Natural killer cell treated with Interleukin-12 subunit alpha and Interleukin-12 subunit beta and Interleukin-15 and Interleukin-18, amount 100 ng/mL, for 72 hours (primary cell): ENCODE measurements around the gene GFPT1. TPM values are rescaled to one million over a fixed set of nuclear protein-coding genes. Genes with fewer than 3 reads are reported as not detected.

Experiments
- ATAC-seq, 2 donors: fragments of 150-1000 bp; cut with Tn5 transposase in 1 of 2; sonication (Bioruptor Pico), chemical (Tn5 transposase) in 1 of 2; 2 replicates each; pipeline ENCODE4 v1.10.0; 2021
- DNase-seq: peaks from one replicate; pipeline ENCODE4 v3.0.0; 2022; ENCODE audit warnings: low spot score
- H3K27ac Mint-ChIP-seq, 2 donors: 1 replicate in 1 of 2; 2 replicates in 1 of 2; pipeline ENCODE4 v1.8.0; 2022; ENCODE audit warnings: mixed read lengths in 2 of 2, mild to moderate bottlenecking in 1 of 2, moderate library complexity in 1 of 2
- H3K27me3 Mint-ChIP-seq, 2 donors: 1 replicate in 1 of 2; 2 replicates in 1 of 2; pipeline ENCODE4 v1.8.0; 2022; ENCODE audit warnings: mixed read lengths in 2 of 2
- H3K36me3 Mint-ChIP-seq: one replicate; pipeline ENCODE4 v1.8.0; 2022; ENCODE audit warnings: mixed read lengths
- H3K4me1 Mint-ChIP-seq, 2 donors: 1 replicate in 1 of 2; 2 replicates in 1 of 2; pipeline ENCODE4 v1.8.0; 2022; ENCODE audit warnings: low read depth in 2 of 2, mixed read lengths in 2 of 2, mild to moderate bottlenecking in 1 of 2
- H3K4me3 Mint-ChIP-seq: one replicate; pipeline ENCODE4 v1.8.0; 2022; ENCODE audit warnings: mixed read lengths
- H3K9me3 Mint-ChIP-seq: 2 replicates; pipeline ENCODE4 v1.8.0; 2022; ENCODE audit warnings: mixed read lengths
- total RNA-seq, 2 donors: library from RNA; stranded (reverse); gene quantifications; one replicate each; pipeline ENCODE4 v1.2.3, GENCODE V29; 2022

GFPT1 gene
- total RNA-seq, 2 donors from 2014 or later: 46.7 to 50.5 TPM

DNA sequence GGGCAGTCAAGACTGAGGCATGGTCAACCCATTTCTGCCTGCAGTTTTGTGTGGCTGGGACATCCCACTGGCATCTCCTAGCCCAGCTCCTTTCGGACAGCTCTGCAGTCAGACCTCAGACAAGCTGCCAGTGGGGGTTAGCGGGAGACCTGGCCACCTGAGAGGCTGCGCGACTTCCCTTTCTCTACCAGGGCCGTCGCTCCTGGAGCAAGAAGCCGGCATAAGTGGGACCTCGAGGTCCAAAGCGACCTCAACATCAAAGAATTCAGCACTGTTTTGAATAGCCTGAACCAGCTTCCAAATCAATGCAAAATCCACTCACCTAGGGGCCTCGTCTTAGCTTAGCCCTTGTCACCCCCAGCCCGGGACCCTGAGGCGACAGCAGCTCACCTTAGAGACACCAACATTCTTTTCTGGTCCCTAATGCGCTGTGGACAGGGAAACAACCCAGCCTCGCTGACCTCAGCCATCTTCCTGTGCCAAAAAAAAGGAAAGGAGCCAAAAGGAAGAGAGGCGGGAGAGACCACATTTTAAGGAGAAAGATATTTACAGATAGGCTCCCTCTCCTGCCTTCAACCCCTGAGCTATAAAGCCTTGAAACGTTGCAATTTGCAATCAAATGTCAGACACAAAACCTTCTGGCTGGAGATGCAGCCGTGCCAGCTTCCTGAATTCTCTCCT lies 81.2 kb downstream of the GFPT1 start:
- H3K27ac Mint-ChIP-seq: no peak overlapping the region
- no peaks in the 10 kb centered on the region for H3K36me3 Mint-ChIP-seq
- DNase-seq: no peak
- H3K9me3 Mint-ChIP-seq: no peaks in the 10 kb centered on the region
- no peak for ATAC-seq
- peaks cover 16 to 26% of the 10 kb centered on the region in 2 donors for H3K27me3 Mint-ChIP-seq
- peaks cover 21 to 25% of the 10 kb centered on the region in 2 donors for H3K4me1 Mint-ChIP-seq
- peak overlapping the region; percentile 37 for H3K4me3 Mint-ChIP-seq

DNA sequence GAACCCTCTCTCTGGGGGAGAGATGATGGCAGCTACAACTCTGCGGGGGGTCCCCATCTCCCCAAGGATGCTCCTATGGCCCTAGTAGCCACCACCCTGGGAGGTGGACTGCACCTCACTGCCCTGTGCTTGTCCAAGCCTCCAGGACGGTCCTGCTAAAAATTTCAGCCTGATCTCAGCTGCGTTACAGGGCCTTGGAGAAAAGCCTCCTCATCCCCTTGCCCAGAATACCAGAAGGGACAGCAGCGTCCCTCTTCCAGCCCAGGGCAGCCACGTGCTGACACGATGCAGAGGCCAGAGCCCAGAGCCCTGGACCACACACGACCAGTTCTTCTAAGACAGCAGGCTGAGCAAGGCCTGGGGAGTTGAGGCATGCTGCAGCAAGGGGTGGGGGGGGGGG lies 81.9 kb downstream of the GFPT1 start:
- Mint-ChIP-seq H3K9me3 (no peaks in the 10 kb centered on the region), H3K36me3 (no peaks in the 10 kb centered on the region), H3K4me1 (peaks cover 20 to 25% of the 10 kb centered on the region in 2 donors), H3K4me3 (no peak overlapping the region), H3K27me3 (peaks cover 16 to 26% of the 10 kb centered on the region in 2 donors), H3K27ac (no peak overlapping the region)
- ATAC-seq (no peak), DNase-seq (no peak)

DNA sequence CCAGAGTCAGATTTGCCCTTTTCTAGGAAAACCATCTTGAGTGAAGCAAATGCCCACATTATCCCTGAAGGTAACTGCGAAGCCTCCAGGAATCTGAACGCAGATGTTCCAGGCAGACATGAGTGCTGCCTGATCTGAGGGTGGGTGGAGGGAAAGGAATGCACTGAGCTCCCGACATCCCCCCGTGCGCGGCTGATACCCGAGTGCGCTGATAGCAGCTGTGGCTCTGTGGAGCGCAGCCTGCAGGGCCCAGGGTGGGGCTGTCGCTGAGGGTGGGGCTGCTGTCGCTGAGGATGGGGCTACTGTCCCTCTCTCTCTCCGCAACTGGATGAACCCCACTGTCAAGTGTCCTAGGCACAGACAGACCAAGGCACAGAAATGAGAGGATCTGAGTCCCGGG lies 82.4 kb downstream of the GFPT1 start:
- Mint-ChIP-seq H3K36me3 (no peaks in the 10 kb centered on the region), H3K27me3 (peaks cover 16 to 28% of the 10 kb centered on the region in 2 donors), H3K4me3 (no peak overlapping the region), H3K27ac (no peak overlapping the region), H3K9me3 (no peaks in the 10 kb centered on the region), H3K4me1 (peaks cover 15 to 22% of the 10 kb centered on the region in 2 donors)
- ATAC-seq: no peak
- no peak for DNase-seq

DNA sequence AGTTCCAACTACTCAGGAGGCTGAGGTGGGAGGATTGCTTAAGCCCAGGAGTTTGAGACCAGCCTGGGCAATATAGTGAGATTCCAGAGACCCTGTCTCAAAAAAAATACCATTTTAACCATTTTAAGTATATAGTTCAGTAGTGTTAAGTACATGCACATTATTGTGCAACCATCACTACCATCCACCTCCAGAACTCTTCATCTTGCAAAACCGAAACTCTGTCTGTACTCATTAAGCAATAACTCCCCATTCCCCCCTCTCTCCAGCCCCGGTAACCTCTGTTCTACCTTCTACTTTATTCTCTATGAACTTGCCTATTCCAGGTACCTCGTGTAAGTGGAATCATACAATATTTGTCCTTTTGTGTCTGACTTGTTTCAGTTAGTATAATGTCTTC lies 86.4 kb downstream of the GFPT1 start:
- Mint-ChIP-seq H3K27me3 (peaks cover 14 to 28% of the 10 kb centered on the region in 2 donors), H3K4me1 (no peaks in the 10 kb centered on the region), H3K9me3 (no peaks in the 10 kb centered on the region), H3K4me3 (no peak overlapping the region), H3K36me3 (no peaks in the 10 kb centered on the region), H3K27ac (no peak overlapping the region)
- ATAC-seq: no peak
- no peak for DNase-seq

DNA sequence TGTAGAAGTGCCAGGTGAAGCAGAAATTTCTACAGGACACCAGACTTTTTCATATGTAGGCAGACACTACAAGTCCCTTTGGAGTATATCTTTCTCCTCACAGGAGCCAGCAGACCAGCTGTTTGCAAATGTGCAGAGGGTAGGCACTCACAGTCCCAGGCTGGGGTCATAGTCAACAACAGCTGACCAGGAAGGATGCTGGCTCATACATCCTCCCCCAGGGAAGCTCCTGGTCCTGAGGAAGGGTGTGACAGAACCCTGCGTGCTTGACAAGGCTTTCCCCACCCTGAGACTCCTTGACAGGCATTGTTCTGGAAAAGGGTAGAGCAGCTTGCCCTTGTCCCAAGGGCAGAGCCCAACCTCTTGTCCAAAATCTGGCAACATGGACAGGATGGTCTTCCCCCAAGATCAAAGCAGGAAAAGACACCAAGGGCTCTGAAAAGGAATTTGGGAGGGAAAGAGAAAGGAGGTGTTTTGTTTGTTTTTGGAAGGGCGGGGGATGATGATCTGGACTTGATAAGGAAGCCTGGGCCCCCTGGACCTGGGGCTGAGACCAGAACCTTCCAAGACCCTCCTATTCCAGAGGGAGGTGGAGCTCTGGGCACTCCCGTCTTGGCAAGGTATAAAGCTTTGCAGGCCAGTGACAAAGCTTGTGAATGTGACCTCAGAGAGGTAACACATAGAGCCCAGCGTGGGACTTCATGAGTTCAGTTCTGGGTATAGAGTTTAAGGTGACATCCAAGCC lies 87.1 kb downstream of the GFPT1 start:
- DNase-seq (no peak), ATAC-seq (no peak)
- Mint-ChIP-seq H3K4me1 (no peaks in the 10 kb centered on the region), H3K36me3 (no peaks in the 10 kb centered on the region), H3K27ac (no peak overlapping the region), H3K9me3 (no peaks in the 10 kb centered on the region), H3K27me3 (peaks cover 14 to 28% of the 10 kb centered on the region in 2 donors), H3K4me3 (no peak overlapping the region)

DNA sequence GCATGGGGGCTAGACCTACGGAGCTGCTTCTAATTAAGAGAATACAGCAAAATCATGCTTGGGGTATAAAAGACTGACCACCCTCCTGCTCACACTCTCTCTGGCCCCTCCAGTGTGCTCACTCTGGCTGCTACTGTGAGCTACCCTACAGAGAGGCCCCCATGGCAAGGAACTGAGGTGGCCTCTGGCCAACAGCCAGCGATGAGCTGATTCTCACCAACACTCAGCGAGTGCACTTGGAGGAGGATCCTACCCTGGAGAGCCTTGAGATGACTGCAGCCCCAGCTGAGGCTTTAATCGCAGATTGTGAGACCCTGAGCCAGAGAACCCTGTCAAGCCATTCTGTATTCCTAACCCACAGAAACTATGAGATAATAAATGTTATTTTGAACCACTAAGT lies 88.2 kb downstream of the GFPT1 start:
- H3K27ac Mint-ChIP-seq: no peak overlapping the region
- no peak overlapping the region for H3K4me3 Mint-ChIP-seq
- H3K27me3 Mint-ChIP-seq: peaks cover 11 to 28% of the 10 kb centered on the region in 2 donors
- no peaks in the 10 kb centered on the region for H3K36me3 Mint-ChIP-seq
- ATAC-seq: no peak
- no peak for DNase-seq
- H3K4me1 Mint-ChIP-seq: no peaks in the 10 kb centered on the region
- H3K9me3 Mint-ChIP-seq: no peaks in the 10 kb centered on the region

DNA sequence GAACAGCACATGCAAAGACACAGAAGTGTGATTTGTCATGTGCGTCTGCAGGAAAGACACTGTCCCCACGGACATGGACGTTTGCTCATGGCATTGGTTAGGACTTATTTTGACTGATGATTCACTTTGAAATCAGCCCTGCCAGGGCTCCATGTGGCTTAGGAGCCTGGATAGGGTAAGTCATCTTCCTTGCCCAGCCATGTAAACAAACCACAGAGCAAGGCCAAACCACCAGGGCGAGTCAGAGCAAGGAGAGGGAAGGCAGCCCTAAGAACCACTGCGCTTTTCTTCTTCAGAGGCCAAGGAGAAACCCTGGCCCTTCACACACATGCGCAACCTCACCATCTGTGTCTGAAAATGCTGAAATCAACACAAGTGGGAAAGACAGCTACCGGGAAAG lies 88.8 kb downstream of the GFPT1 start:
- H3K27ac Mint-ChIP-seq: no peak overlapping the region
- H3K36me3 Mint-ChIP-seq: no peaks in the 10 kb centered on the region
- no peaks in the 10 kb centered on the region for H3K9me3 Mint-ChIP-seq
- H3K4me3 Mint-ChIP-seq: no peak overlapping the region
- peaks cover 11 to 26% of the 10 kb centered on the region in 2 donors for H3K27me3 Mint-ChIP-seq
- ATAC-seq (no peak), DNase-seq (no peak)
- H3K4me1 Mint-ChIP-seq: no peaks in the 10 kb centered on the region

DNA sequence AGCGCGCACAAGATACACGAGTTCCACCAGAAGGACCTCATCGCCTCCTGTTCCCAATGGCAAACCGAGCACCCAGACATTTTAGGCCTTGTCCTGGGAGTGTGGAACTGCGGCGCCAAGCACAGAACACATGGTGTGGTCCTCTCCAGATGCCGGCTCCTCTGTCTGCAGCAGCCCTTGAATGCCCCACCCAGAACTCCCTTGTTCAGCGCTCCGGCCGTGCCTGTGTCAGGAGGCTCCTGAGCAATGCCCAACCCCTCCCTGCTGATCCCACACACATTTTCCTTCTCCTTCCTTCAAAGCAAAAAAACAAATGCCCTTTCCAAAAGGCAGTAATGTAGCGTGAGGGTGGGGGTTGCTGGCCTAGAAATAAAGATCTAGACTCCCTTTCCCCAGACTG lies 89.8 kb downstream of the GFPT1 start:
- DNase-seq: no peak
- no peak overlapping the region for H3K4me3 Mint-ChIP-seq
- H3K27ac Mint-ChIP-seq: no peak overlapping the region

DNA sequence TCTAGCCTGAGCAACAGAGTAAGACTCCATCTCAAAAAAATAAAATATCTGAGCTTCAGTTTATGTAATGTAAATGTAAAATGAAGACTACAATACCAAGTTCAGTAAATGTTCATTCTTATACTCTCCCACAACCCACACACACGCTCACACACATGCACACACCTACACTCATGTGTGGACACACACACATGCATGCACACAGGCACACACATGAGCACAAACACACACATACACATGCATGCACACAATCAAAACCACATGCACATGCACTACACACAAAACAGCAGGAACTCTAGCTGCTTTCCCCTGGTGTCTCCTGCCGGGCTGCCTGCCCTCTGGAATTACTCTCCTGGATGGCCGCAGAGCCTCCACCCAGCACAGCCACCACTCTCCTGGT lies 90.6 kb downstream of the GFPT1 start:
- no peaks in the 10 kb centered on the region for H3K36me3 Mint-ChIP-seq
- H3K9me3 Mint-ChIP-seq: no peaks in the 10 kb centered on the region
- no peak for ATAC-seq
- no peak for DNase-seq
- peaks cover 5 to 19% of the 10 kb centered on the region in 2 donors for H3K27me3 Mint-ChIP-seq
- H3K27ac Mint-ChIP-seq: no peak overlapping the region
- no peak overlapping the region for H3K4me3 Mint-ChIP-seq
- H3K4me1 Mint-ChIP-seq: no peaks in the 10 kb centered on the region

More for the DNA sequence above, 89.8 kb downstream of the GFPT1 start:
- Mint-ChIP-seq H3K4me1 (no peaks in the 10 kb centered on the region), H3K36me3 (no peaks in the 10 kb centered on the region), H3K27me3 (peaks cover 7 to 19% of the 10 kb centered on the region in 2 donors), H3K9me3 (no peaks in the 10 kb centered on the region)
- ATAC-seq: peak in 1 of 2 donors; percentile 4

DNA sequence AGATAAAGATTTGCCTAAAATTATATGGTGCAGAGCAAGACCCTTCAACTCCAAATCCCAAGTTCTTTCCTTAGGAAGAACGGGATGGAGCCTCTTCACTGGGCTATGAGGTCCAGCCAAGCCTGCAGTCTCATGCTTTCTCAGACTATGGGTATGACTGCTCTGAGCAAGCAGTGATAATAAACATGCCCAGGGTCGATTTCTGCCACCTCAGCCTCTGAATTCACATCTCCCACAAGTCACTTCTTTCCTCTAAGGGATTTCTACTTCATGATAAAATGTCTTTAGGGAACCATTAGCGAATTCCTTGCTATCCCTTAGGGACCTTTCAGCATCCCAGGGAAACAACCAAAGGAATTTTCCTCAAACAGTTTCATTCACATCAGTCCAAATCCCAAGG lies 94.8 kb downstream of the GFPT1 start:
- H3K4me3 Mint-ChIP-seq: no peak overlapping the region
- no peaks in the 10 kb centered on the region for H3K9me3 Mint-ChIP-seq
- DNase-seq: no peak
- H3K36me3 Mint-ChIP-seq: no peaks in the 10 kb centered on the region
- H3K27ac Mint-ChIP-seq: no peak overlapping the region
- H3K27me3 Mint-ChIP-seq: peaks cover 3 to 27% of the 10 kb centered on the region in 2 donors
- ATAC-seq: no peak
- H3K4me1 Mint-ChIP-seq: no peaks in the 10 kb centered on the region

DNA sequence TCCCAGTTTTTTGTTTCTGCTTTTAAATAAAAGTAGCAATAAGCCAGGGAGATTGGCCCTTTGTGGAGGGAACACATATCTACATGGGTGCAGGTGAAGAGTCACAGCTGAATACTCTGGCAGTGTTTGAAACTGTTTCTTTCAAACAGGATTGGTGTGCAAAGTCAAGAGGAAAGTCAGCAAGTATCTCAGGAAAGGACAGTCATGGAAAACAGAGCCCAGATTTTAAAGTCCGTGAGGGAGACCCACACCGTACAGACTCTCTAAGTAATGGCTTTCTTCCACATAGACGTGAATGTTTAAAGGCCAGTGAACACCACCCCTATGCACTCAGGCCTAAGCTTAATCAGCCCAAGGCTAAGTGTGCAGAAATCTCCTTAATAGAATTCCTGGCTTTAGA lies 95.3 kb downstream of the GFPT1 start:
- Mint-ChIP-seq H3K27ac (no peak overlapping the region), H3K4me1 (no peaks in the 10 kb centered on the region), H3K9me3 (no peaks in the 10 kb centered on the region), H3K4me3 (no peak overlapping the region), H3K27me3 (peaks cover 3 to 26% of the 10 kb centered on the region in 2 donors), H3K36me3 (no peaks in the 10 kb centered on the region)
- ATAC-seq: no peak
- no peak for DNase-seq

DNA sequence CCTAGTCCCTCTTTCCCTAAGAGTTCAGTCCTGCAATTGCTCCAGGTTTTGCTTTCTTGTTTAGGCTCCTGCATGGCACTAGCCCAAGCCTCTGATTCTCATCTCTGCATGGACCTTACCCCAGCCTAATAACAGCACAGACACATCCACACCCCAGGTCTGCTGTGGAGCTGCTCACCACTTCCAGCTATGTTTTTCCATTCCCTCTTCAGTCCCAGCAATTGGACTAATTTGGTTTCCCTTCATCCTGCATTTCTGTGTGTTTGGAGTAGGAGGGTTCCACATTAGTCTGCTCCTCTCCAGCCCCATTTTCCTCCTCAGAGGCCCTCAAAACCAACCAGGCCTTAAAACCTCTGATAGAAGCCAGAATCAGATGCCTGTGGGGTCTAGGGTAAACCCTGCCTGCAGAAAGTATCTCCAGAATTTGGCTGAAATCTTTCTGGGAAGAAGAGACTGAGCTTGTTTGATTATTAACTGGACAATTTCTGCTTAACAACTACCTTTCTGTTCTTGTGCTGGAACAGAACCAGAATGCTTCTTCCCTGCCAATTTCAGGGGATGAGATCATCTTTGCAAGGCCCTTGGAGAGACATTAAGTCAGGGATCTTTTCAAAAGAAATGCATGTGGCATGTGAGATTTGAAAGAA lies 95.9 kb downstream of the GFPT1 start:
- Mint-ChIP-seq H3K27ac (no peak overlapping the region), H3K4me3 (no peak overlapping the region)

DNA sequence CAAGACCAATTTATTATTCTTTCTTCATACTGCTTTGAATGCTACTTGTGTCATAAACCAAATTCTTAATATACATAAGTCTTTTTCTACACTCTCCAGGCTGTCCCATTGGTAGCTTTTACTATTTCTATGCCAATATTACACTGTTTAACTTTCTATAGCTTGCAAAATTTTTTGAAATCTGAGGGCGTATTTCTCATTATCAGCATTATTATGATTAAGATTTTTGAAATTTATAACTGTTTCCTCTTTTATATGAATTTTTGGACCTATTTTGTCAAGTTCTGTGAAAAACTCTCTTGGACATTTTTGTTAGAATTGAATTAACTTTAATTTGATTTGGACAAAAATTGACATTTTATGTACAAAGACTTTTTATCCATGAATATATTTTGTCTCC lies 98.6 kb downstream of the GFPT1 start:
- no peaks in the 10 kb centered on the region for H3K36me3 Mint-ChIP-seq
- H3K4me1 Mint-ChIP-seq: no peaks in the 10 kb centered on the region
- H3K4me3 Mint-ChIP-seq: no peak overlapping the region
- no peak for ATAC-seq
- no peaks in the 10 kb centered on the region for H3K9me3 Mint-ChIP-seq
- no peak overlapping the region for H3K27ac Mint-ChIP-seq
- peaks cover 0 to 14% of the 10 kb centered on the region in 2 donors for H3K27me3 Mint-ChIP-seq
- no peak for DNase-seq

More for the DNA sequence above, 95.9 kb downstream of the GFPT1 start:
- no peak for ATAC-seq
- Mint-ChIP-seq H3K36me3 (no peaks in the 10 kb centered on the region), H3K9me3 (no peaks in the 10 kb centered on the region), H3K27me3 (peaks cover 3 to 22% of the 10 kb centered on the region in 2 donors), H3K4me1 (no peaks in the 10 kb centered on the region)
- DNase-seq: no peak

DNA sequence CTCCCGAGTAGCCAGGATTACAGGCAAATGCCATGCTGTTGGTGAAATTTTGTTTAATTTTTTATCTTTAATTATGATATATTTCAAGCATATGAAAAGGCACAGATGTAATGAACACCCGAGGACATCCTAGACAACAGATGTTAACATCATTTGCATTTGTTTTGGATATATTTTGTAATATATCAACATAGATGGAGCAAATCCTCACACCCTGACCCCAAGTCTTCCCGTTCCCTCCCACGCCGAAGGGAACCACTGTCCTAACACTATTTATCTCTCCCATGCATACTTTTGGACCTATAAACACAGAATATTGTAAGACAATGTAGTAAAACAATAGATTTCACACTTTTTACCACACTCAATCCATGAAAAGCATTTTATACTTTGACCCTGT lies 99.5 kb downstream of the GFPT1 start:
- no peak overlapping the region for H3K4me3 Mint-ChIP-seq
- H3K4me1 Mint-ChIP-seq: no peaks in the 10 kb centered on the region
- ATAC-seq: no peak
- H3K36me3 Mint-ChIP-seq: no peaks in the 10 kb centered on the region
- no peak overlapping the region for H3K27ac Mint-ChIP-seq
- peaks cover 4 to 22% of the 10 kb centered on the region in 2 donors for H3K27me3 Mint-ChIP-seq
- no peaks in the 10 kb centered on the region for H3K9me3 Mint-ChIP-seq
- DNase-seq: no peak
